AG04450 (cell line): ENCODE data around the gene RNF144B. TPM values are rescaled to one million over a fixed set of nuclear protein-coding genes. Genes with fewer than 3 reads are reported as not detected.
A peak's percentile ranks its signal among the peaks of the same experiment; 100 is the strongest.

Experiments
- CTCF ChIA-PET: fragments of 300-600, 350-600 bp; formaldehyde crosslinking; extraction: SDS; loops from one replicate; lab custom pipeline; 2022; ENCODE audit warnings: antibody characterized with exemption, inconsistent platforms; lab: Charles Lee
- POLR2A ChIA-PET: fragments of 350-600 bp; formaldehyde crosslinking; extraction: SDS; loops from one replicate; lab custom pipeline; 2021; ENCODE audit warnings: antibody characterized with exemption, inconsistent platforms; lab: Yijun Ruan, JAX
- DNase-seq: peaks from one replicate; pipeline ENCODE4 v3.0.0-alpha.2; 2011; ENCODE audit warnings: low read depth, low spot score
- H3K27ac ChIP-seq: one replicate; pipeline ENCODE4 v1.5.1; 2012; ENCODE audit warnings: low read depth, low read length, control low read depth
- H3K27me3 ChIP-seq: one replicate; pipeline ENCODE4 v1.6.0; 2012; ENCODE audit warnings: low read length; ENCODE audit not compliant: control insufficient read depth, insufficient read depth
- H3K4me3 ChIP-seq: 2 replicates; pipeline ENCODE4 v1.5.1; 2011; ENCODE audit warnings: mild to moderate bottlenecking, low read depth, low read length, control low read depth
- H3K9me3 ChIP-seq: 2 replicates; pipeline ENCODE4 v1.5.1; 2012; ENCODE audit warnings: low read length; ENCODE audit not compliant: control insufficient read depth, insufficient read depth
- polyA plus RNA-seq: library from polyadenylated mRNA; depleted of rRNA; stranded (reverse); fragments of >200 nt; gene quantifications from 2 replicates; pipeline ENCODE4 v1.2.3, GENCODE V29; 2011
- TF ChIP-seq, protein P1 (sequence below): IDR thresholded peaks from 2 replicates; pipeline ENCODE4 v1.5.1; 2011; ENCODE audit warnings: low read depth, low read length, control low read depth, inconsistent platforms

Gene RNF144B
- polyA plus RNA-seq, 1 experiment: 0.25 TPM

DNA sequence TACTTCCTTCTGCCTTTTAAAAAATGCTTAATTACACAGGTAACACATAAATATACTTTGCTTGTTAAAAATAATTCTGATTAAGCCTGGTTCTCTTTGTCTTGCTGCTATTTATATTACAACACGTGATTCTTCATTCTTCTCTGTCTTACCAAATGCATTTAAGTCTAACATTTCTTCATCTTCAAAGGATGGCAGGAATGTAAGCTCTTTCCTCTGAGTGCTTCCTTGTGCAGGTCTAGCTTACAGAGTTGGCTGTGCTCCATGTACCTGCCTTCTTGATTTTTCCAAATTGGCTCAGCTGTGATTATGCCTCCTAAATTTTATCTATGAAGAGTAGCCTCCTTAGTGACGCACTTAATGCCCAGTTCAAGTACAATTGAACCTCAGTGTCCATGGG, 44.4 kb downstream of the RNF144B start:
- TF ChIP-seq, protein P1, sequence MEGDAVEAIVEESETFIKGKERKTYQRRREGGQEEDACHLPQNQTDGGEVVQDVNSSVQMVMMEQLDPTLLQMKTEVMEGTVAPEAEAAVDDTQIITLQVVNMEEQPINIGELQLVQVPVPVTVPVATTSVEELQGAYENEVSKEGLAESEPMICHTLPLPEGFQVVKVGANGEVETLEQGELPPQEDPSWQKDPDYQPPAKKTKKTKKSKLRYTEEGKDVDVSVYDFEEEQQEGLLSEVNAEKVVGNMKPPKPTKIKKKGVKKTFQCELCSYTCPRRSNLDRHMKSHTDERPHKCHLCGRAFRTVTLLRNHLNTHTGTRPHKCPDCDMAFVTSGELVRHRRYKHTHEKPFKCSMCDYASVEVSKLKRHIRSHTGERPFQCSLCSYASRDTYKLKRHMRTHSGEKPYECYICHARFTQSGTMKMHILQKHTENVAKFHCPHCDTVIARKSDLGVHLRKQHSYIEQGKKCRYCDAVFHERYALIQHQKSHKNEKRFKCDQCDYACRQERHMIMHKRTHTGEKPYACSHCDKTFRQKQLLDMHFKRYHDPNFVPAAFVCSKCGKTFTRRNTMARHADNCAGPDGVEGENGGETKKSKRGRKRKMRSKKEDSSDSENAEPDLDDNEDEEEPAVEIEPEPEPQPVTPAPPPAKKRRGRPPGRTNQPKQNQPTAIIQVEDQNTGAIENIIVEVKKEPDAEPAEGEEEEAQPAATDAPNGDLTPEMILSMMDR: no peak
- POLR2A ChIA-PET: interaction anchor here (0.5 kb wide), 1 partner anchor 1300 kb away, joined by 3 read pairs; no protein-coding TSS in a partner anchor
- H3K9me3 ChIP-seq: no peaks in the 10 kb centered on the region
- DNase-seq: no peak
- CTCF ChIA-PET: no interaction called here
- H3K4me3 ChIP-seq: no peak overlapping the region
- no peak overlapping the region for H3K27ac ChIP-seq
- H3K27me3 ChIP-seq: no peaks in the 10 kb centered on the region

DNA sequence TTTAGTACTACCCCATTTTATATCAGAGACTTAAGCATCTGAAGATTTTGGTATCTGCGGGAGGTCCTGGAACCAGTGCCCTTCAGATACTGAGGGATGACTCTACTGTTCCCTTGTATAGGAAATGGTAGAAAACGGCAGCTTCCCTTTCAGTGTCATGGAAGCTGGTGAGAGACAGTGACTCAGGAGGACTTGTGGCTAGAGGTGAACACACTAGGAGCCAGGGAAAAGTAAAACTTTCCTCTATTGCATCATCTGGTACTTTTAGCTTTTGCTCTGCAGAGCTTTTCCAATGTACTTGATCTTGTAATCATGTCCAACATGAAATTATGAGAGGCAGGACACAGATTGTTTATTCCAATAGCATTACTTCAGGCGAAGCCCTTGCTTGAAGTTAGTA, 45.0 kb downstream of the RNF144B start:
- DNase-seq: peak; percentile 27
- Histone ChIP-seq H3K4me3 (no peak overlapping the region), H3K27me3 (no peaks in the 10 kb centered on the region), H3K9me3 (no peaks in the 10 kb centered on the region), H3K27ac (no peak overlapping the region)
- TF ChIP-seq, protein P1: no peak
- ChIA-PET CTCF (no interaction called here), POLR2A (interaction anchor here (0.5 kb wide), 1 partner anchor 1300 kb away, joined by 3 read pairs; no protein-coding TSS in a partner anchor)

DNA sequence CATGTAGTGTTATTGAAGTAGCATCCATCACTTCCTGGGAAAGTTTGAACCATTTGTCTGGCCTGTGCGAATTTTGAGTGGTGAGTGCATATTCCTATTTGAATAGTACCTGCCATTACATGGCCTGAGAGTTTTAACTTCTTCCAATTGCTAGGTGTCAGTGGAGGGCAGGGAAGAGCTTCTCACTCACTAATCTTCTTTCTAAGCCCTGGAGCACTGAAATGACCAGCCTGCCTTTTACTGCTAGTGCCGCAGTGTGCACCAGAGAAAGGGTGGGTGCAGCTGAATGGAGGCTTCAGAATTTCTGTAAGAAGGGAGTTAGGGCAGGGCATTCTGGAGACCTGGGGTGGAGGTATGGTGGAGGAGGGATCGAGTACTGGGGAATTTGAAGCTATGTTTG, 45.5 kb downstream of the RNF144B start:
- H3K9me3 ChIP-seq: no peaks in the 10 kb centered on the region

DNA sequence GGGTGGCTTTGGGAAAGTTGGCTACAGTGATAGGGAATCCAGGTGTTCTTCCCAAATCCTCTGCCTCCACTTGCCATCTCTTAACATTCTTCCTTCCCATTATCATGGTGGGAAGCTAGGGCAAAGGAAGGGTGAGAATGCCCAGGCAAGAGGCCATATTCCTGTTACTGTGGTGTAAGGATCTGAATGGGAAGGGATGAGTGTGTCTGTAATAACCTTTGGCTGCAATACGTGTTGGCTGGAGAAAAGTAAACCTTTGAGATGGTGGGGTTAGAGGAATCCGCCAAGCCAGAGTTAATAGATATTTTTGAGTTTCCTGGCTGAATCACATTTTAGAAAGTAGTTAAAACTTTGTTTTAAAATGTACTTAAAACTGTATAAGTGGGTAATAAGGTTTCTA, 45.9 kb downstream of the RNF144B start:
- Histone ChIP-seq H3K9me3 (no peaks in the 10 kb centered on the region), H3K4me3 (no peak overlapping the region), H3K27me3 (no peaks in the 10 kb centered on the region), H3K27ac (no peak overlapping the region)
- DNase-seq: no peak
- TF ChIP-seq, protein P1: no peak
- ChIA-PET CTCF (no interaction called here), POLR2A (no interaction called here)

More for the DNA sequence above, 45.5 kb downstream of the RNF144B start:
- H3K27ac ChIP-seq: no peak overlapping the region
- POLR2A ChIA-PET: no interaction called here
- H3K4me3 ChIP-seq: no peak overlapping the region
- DNase-seq: no peak
- H3K27me3 ChIP-seq: no peaks in the 10 kb centered on the region
- CTCF ChIA-PET: no interaction called here
- TF ChIP-seq, protein P1: no peak

DNA sequence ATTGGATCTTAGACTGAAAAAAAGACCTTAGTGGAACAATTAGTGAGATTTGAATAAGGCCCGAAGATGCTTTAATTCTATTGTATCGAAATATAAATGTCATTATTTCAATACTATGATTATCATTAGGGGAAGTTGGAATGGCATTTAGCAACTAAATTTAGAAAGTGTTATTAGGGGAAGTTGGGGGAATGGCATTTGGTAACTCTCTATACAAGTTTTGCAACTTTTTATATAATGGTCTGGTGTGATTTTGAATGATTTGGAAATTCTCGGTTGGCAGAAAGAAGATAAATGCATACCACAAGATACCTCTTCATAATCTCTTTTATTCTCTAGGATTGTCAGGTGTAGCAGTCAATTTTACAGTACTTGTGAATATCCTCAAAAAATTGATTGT, 49.2 kb downstream of the RNF144B start:
- ChIA-PET CTCF (no interaction called here), POLR2A (no interaction called here)
- no peak for DNase-seq
- no peaks in the 10 kb centered on the region for H3K27me3 ChIP-seq
- no peak overlapping the region for H3K27ac ChIP-seq
- TF ChIP-seq, protein P1: no peak
- no peaks in the 10 kb centered on the region for H3K9me3 ChIP-seq
- no peak overlapping the region for H3K4me3 ChIP-seq
